HEK293T (cell line): ENCODE measurements around the gene HJV.
A peak's percentile ranks its signal among the peaks of the same experiment; 100 is the strongest.
"Not testable (repeated sequence)": the region's sequence is repeated elsewhere in the genome, so short reads cannot be mapped to it uniquely, and the experiment has no call there.

Experiments used
- CTCF ChIA-PET: fragments of 350-600 bp; formaldehyde crosslinking; extraction: SDS; loops from one replicate; lab custom pipeline; 2021; ENCODE audit warnings: antibody characterized with exemption, inconsistent platforms; lab: Yijun Ruan, JAX
- POLR2A ChIA-PET: fragments of 350-600 bp; formaldehyde crosslinking; extraction: SDS; loops from one replicate; lab custom pipeline; 2020; ENCODE audit warnings: antibody characterized with exemption, inconsistent platforms; lab: Yijun Ruan, JAX
- DNase-seq: peaks from one replicate; pipeline ENCODE4 v3.0.0; 2012; ENCODE audit warnings: mixed read lengths; ENCODE audit errors: extremely low spot score
- ARNT ChIP-seq: fragments of 450-650 bp; IDR thresholded peaks from 2 replicates; pipeline ENCODE4 v1.6.1; 2017; ENCODE audit warnings: mild to moderate bottlenecking
- BHLHE40 ChIP-seq: fragments of 450-650 bp; IDR thresholded peaks from 2 replicates; pipeline ENCODE4 v1.6.1; 2016; ENCODE audit warnings: mild to moderate bottlenecking, moderate library complexity, borderline replicate concordance
- CTBP1 ChIP-seq: fragments of 450-650 bp; IDR thresholded peaks from 2 replicates; pipeline ENCODE4 v1.6.1; 2016; ENCODE audit warnings: borderline replicate concordance
- ELF4 ChIP-seq: fragments of 450-650 bp; IDR thresholded peaks from 2 replicates; pipeline ENCODE4 v1.6.1; 2017; ENCODE audit warnings: antibody characterized with exemption
- FOXA1 ChIP-seq: fragments of 450-650 bp; IDR thresholded peaks from 2 replicates; pipeline ENCODE4 v1.6.1; 2016; ENCODE audit warnings: mild to moderate bottlenecking
- FOXK2 ChIP-seq: fragments of 450-650 bp; IDR thresholded peaks from 2 replicates; pipeline ENCODE4 v1.6.1; 2016; ENCODE audit warnings: mild to moderate bottlenecking
- FOXM1 ChIP-seq: fragments of 450-650 bp; IDR thresholded peaks from 2 replicates; pipeline ENCODE4 v1.6.1; 2017; ENCODE audit warnings: mild to moderate bottlenecking, borderline replicate concordance
- HDGF ChIP-seq: fragments of 450-650 bp; IDR thresholded peaks from 2 replicates; pipeline ENCODE4 v1.6.1; 2017; ENCODE audit warnings: antibody characterized with exemption, borderline replicate concordance
- L3MBTL2 ChIP-seq: fragments of 450-650 bp; conservative IDR thresholded peaks from 2 replicates; pipeline ENCODE4 v1.6.1; 2016; ENCODE audit warnings: mild to moderate bottlenecking
- LEF1 ChIP-seq: fragments of 450-650 bp; IDR thresholded peaks from 2 replicates; pipeline ENCODE4 v1.6.1; 2017; ENCODE audit warnings: mild to moderate bottlenecking, borderline replicate concordance
- NFRKB ChIP-seq: fragments of 450-650 bp; IDR thresholded peaks from 2 replicates; pipeline ENCODE4 v1.6.1; 2016; ENCODE audit warnings: mild to moderate bottlenecking, moderate library complexity
- PKNOX1 ChIP-seq: fragments of 450-650 bp; IDR thresholded peaks from 2 replicates; pipeline ENCODE4 v1.6.1; 2016
- SP1 ChIP-seq: fragments of 450-650 bp; IDR thresholded peaks from 2 replicates; pipeline ENCODE4 v1.6.1; 2017
- SUZ12 ChIP-seq: fragments of 450-650 bp; IDR thresholded peaks from 2 replicates; pipeline ENCODE4 v1.6.1; 2016; ENCODE audit warnings: mild to moderate bottlenecking
- TARDBP ChIP-seq: fragments of 450-650 bp; IDR thresholded peaks from 2 replicates; pipeline ENCODE4 v1.6.1; 2016
- ZNF384 ChIP-seq: fragments of 450-650 bp; IDR thresholded peaks from 2 replicates; pipeline ENCODE4 v1.6.1; 2016

Gene HJV

GRCh38 chr1:146049436-146049835, 27.9 kb upstream of the HJV start:
- ChIA-PET POLR2A (interaction anchor here (7.4 kb wide), 1 partner anchor 11 kb away, joined by 162 read pairs; no protein-coding TSS in a partner anchor), CTCF (interaction anchor here (0.6 to 1.2 kb wide), 2 partner anchors 12 to 13 kb away, joined by 3 to 5 read pairs; no protein-coding TSS in a partner anchor)
- DNase-seq: no peak
- TF ChIP-seq TARDBP (no peak), LEF1 (no peak), BHLHE40 (no peak), FOXK2 (no peak), L3MBTL2 (no peak), CTBP1 (no peak), ZNF384 (no peak), SP1 (no peak), HDGF (no peak), NFRKB (no peak), ARNT (no peak), SUZ12 (no peak)

GRCh38 chr1:146048514-146049115, 27.1 kb upstream of the HJV start:
- CTCF ChIA-PET, DNase-seq: not testable (repeated sequence)
- POLR2A ChIA-PET: interaction anchor here (7.4 kb wide), 1 partner anchor 10 kb away, joined by 162 read pairs; no protein-coding TSS in a partner anchor

GRCh38 chr1:146046664-146047063, 25.1 kb upstream of the HJV start:
- ChIA-PET CTCF (interaction anchor here (1.0 to 1.5 kb wide), 2 partner anchors 7 to 15 kb away, joined by 3 to 4 read pairs; no protein-coding TSS in a partner anchor), POLR2A (interaction anchor here (7.4 kb wide), 1 partner anchor 9 kb away, joined by 162 read pairs; no protein-coding TSS in a partner anchor)
- TF ChIP-seq HDGF: no peak
- TF ChIP-seq ELF4: no peak
- no peak for TF ChIP-seq SP1
- TF ChIP-seq ARNT: no peak
- TF ChIP-seq ZNF384: no peak
- TF ChIP-seq L3MBTL2: no peak
- no peak for TF ChIP-seq FOXM1
- no peak for DNase-seq

GRCh38 chr1:146039844-146040194, 18.3 kb upstream of the HJV start:
- no peak for DNase-seq
- ChIA-PET POLR2A (interaction anchor here (0.8 to 7.4 kb wide), 4 partner anchors 11 to 112 kb away, joined by 3 to 162 read pairs (median 20); partner anchors contain the start of gene RBM8A), CTCF (interaction anchor here (1.5 to 1.8 kb wide), 2 partner anchors 7 to 12 kb away, joined by 4 to 5 read pairs; no protein-coding TSS in a partner anchor)

GRCh38 chr1:146036965-146037646, 15.6 kb upstream of the HJV start:
- DNase-seq: peak; percentile 47
- TF ChIP-seq SP1 (no peak), LEF1 (peak; percentile 3; the same call in 1 of the 2 replicates), TARDBP (peak; percentile 68)
- CTCF ChIA-PET: interaction anchor here (0.6 to 2.0 kb wide), 7 partner anchors 13 to 145 kb away, joined by 3 to 7 read pairs (median 5); partner anchors contain the start of genes ANKRD34A, LIX1L, POLR3GL and RBM8A
- POLR2A ChIA-PET: interaction anchor here (0.7 to 7.4 kb wide), 11 partner anchors 9 to 178 kb away, joined by 3 to 162 read pairs (median 5); partner anchors contain the start of genes ANKRD34A, PIAS3, POLR3GL and RBM8A

More at GRCh38 chr1:146039844-146040194, 18.3 kb upstream of the HJV start:
- TF ChIP-seq ELF4 (no peak), CTBP1 (no peak), SUZ12 (no peak), TARDBP (no peak), ARNT (no peak), SP1 (no peak), NFRKB (no peak), FOXK2 (no peak), FOXA1 (no peak), L3MBTL2 (no peak), LEF1 (no peak), BHLHE40 (no peak), FOXM1 (no peak), HDGF (no peak), ZNF384 (no peak; the same call in 1 of the 2 replicates), PKNOX1 (no peak)

- CTCF ChIA-PET: interaction anchor here (0.8 to 2.0 kb wide), 6 partner anchors 13 to 191 kb away, joined by 3 to 7 read pairs (median 5); partner anchors contain the start of genes ANKRD34A, LIX1L, NUDT17 and POLR3GL
- POLR2A ChIA-PET: interaction anchor here (0.8 to 7.4 kb wide), 8 partner anchors 14 to 177 kb away, joined by 3 to 162 read pairs (median 8); partner anchors contain the start of genes ANKRD34A, LIX1L, PIAS3 and POLR3GL
These were observed 14.9 kb upstream of the HJV start for GRCh38 chr1:146036241-146036964.

More at GRCh38 chr1:146036241-146036964, 14.9 kb upstream of the HJV start:
- DNase-seq: no peak
- TF ChIP-seq TARDBP (no peak), PKNOX1 (0 out of 2 replicates have a peak, but pooled peaks have one; percentile 12)
